Peyer's patch (tissue), 4 donors: Measurements from ENCODE around the gene LGI2.

Experiments used
- CTCF ChIP-seq, 6 experiments: fragments of 450-650 bp in 4 of 6; fragments of 200-600 bp in 2 of 6; sonication (generic) in 1 of 6; IDR thresholded peaks; one replicate each; pipeline ENCODE4 v1.5.1; 2017 to 2019; ENCODE audit warnings: antibody characterized with exemption in 6 of 6, mild to moderate bottlenecking in 3 of 6, moderate library complexity in 1 of 6
- POLR2A ChIP-seq, 2 donors: fragments of 450-650 bp; IDR thresholded peaks; one replicate each; pipeline ENCODE4 v1.5.1; 2017; ENCODE audit warnings: antibody characterized with exemption in 2 of 2, mild to moderate bottlenecking in 2 of 2, moderate library complexity in 2 of 2

- no peak for TF ChIP-seq CTCF (IDR thresholded peaks at IDR 0.05)
- TF ChIP-seq POLR2A (IDR thresholded peaks at IDR 0.05), result no peak
Observed at GRCh38 chr4:24963277-24963676, 67.5 kb downstream of the LGI2 start.
